Endothelial cell of umbilical vein (primary cell): ENCODE results near the gene SLC2A4. TPM values are rescaled to one million over a fixed set of nuclear protein-coding genes. Genes with fewer than 3 reads are reported as not detected.
A peak's percentile ranks its signal among the peaks of the same experiment; 100 is the strongest.

Experiments used
- BruUV-seq: library from RNA; stranded (reverse); fragments of 400-500 nt; replicated peaks from 2 replicates; lab custom pipeline; 2021; lab: Mats Ljungman, UMichigan
- CTCF ChIA-PET: fragments of 300-600, 350-600 bp; sonication (Branson Sonifier 250); formaldehyde crosslinking; loops from one replicate; lab custom pipeline; 2021; ENCODE audit warnings: antibody characterized with exemption, inconsistent platforms; lab: Charles Lee
- POLR2A ChIA-PET: fragments of 300-600, 350-600 bp; sonication (Branson Sonifier 250); formaldehyde crosslinking; loops from one replicate; lab custom pipeline; 2021; ENCODE audit warnings: antibody characterized with exemption, inconsistent platforms; lab: Charles Lee
- DNase-seq: peaks from one replicate; pipeline ENCODE4 v3.0.0-alpha.2; 2011; ENCODE audit warnings: low read depth, low spot score
- FAIRE-seq: peaks from 2 replicates; lab custom pipeline; 2011; peaks lifted over from hg19 to GRCh38; lab: Jason Lieb, UNC
- H2AFZ ChIP-seq: 2 replicates; pipeline ENCODE4 v1.6.0; 2012; ENCODE audit warnings: low read depth, low read length, control low read depth, inconsistent platforms
- H3K27ac ChIP-seq: 2 replicates; pipeline ENCODE4 v1.5.1; 2011; ENCODE audit warnings: low read depth, mild to moderate bottlenecking, control low read depth, low read length, moderate library complexity; ENCODE audit not compliant: insufficient read depth
- H3K27me3 ChIP-seq, 2 experiments: 2 replicates each; pipeline versions ENCODE4 v1.6.0 to v1.6.1; 2011; ENCODE audit warnings: low read length in 2 of 2, mixed read lengths in 1 of 2; ENCODE audit not compliant: control insufficient read depth in 2 of 2, insufficient read depth in 2 of 2
- H3K36me3 ChIP-seq, 2 experiments: 2 replicates in 1 of 2; 3 replicates in 1 of 2; pipeline ENCODE4 v1.5.1; 2011; ENCODE audit warnings: low read length in 2 of 2, mild to moderate bottlenecking in 1 of 2, moderate library complexity in 1 of 2; ENCODE audit not compliant: control insufficient read depth in 2 of 2, insufficient read depth in 2 of 2; ENCODE audit errors: extremely low read depth in 1 of 2
- H3K4me1 ChIP-seq: 3 replicates; pipeline ENCODE4 v1.5.1; 2011; ENCODE audit warnings: mild to moderate bottlenecking, low read length; ENCODE audit not compliant: control insufficient read depth, insufficient read depth; ENCODE audit errors: extremely low read depth
- H3K4me2 ChIP-seq: 2 replicates; pipeline ENCODE4 v1.6.1; 2011; ENCODE audit warnings: low read length, control low read depth, mixed read lengths; ENCODE audit not compliant: insufficient read depth
- H3K4me3 ChIP-seq, 3 experiments: fragments of 200-600 bp in 1 of 3; sonication (generic), shearing (Covaris generic) in 1 of 3; replicated peaks in 1 of 3; 2 replicates each; pipeline ENCODE4 v1.5.1; 2011 to 2016; ENCODE audit warnings: control low read depth in 3 of 3, low read length in 3 of 3, mild to moderate bottlenecking in 2 of 3, inconsistent platforms in 1 of 3, low read depth in 1 of 3, moderate library complexity in 1 of 3; ENCODE audit not compliant: insufficient read depth in 1 of 3
- H3K79me2 ChIP-seq: 2 replicates; pipeline ENCODE4 v1.6.0; 2012; ENCODE audit warnings: low read length, inconsistent platforms; ENCODE audit not compliant: control insufficient read depth, insufficient read depth
- H3K9ac ChIP-seq: replicated peaks from 2 replicates; pipeline ENCODE3; 2011; ENCODE audit warnings: low read length, control low read depth; ENCODE audit not compliant: insufficient read depth; ENCODE audit errors: extremely low read depth
- H3K9me1 ChIP-seq: replicated peaks from 3 replicates; pipeline ENCODE4 v1.6.0; 2011; ENCODE audit warnings: mild to moderate bottlenecking, low read length; ENCODE audit not compliant: control insufficient read depth, insufficient read depth; ENCODE audit errors: extremely low read depth
- H3K9me3 ChIP-seq: replicated peaks from 2 replicates; pipeline ENCODE4 v1.5.1; 2012; ENCODE audit warnings: low read length, inconsistent platforms; ENCODE audit not compliant: control insufficient read depth, insufficient read depth
- H4K20me1 ChIP-seq: replicated peaks from 2 replicates; pipeline ENCODE3; 2011; ENCODE audit warnings: mild to moderate bottlenecking, low read length; ENCODE audit not compliant: control insufficient read depth, insufficient read depth; ENCODE audit errors: extremely low read depth
- EZH2 ChIP-seq: IDR thresholded peaks from 2 replicates; pipeline ENCODE4 v1.6.1; 2012; ENCODE audit warnings: borderline replicate concordance, low read depth, mild to moderate bottlenecking, moderate library complexity, low read length, inconsistent platforms; ENCODE audit not compliant: severe bottlenecking
- FOS ChIP-seq: IDR thresholded peaks from 2 replicates; pipeline ENCODE4 v1.6.1; 2011; ENCODE audit warnings: mild to moderate bottlenecking, low read length, moderate library complexity, borderline replicate concordance; ENCODE audit not compliant: insufficient read depth
- GATA2 ChIP-seq: IDR thresholded peaks from 2 replicates; pipeline ENCODE4 v1.7.0; 2011; ENCODE audit warnings: low read depth, mild to moderate bottlenecking, moderate library complexity, mixed read lengths, low read length; ENCODE audit not compliant: insufficient read length, insufficient read depth
- JUN ChIP-seq: IDR thresholded peaks from 2 replicates; pipeline ENCODE4 v1.6.1; 2011; ENCODE audit warnings: borderline replicate concordance, low read depth; ENCODE audit not compliant: insufficient read length, insufficient read depth
- MAX ChIP-seq: IDR thresholded peaks from 2 replicates; pipeline ENCODE4 v1.6.1; 2011; ENCODE audit not compliant: insufficient read depth, insufficient read length
- MYC ChIP-seq: IDR thresholded peaks from one replicate; pipeline ENCODE4 v1.6.1; 2011; ENCODE audit warnings: mild to moderate bottlenecking, low read depth, low read length
- POLR2A ChIP-seq: IDR thresholded peaks from 2 replicates; pipeline ENCODE4 v1.6.1; 2012; ENCODE audit warnings: low read depth, mild to moderate bottlenecking, control low read depth, low read length
- POLR2AphosphoS5 ChIP-seq: IDR thresholded peaks from 2 replicates; pipeline ENCODE4 v1.6.1; 2012; ENCODE audit warnings: low read depth, mild to moderate bottlenecking, control low read depth, low read length, moderate library complexity; ENCODE audit not compliant: insufficient read depth
- dilution Hi-C: fragments of 300-500 bp; cut with MboI; formaldehyde crosslinking; loops from one replicate; pipeline ENCODE4 v1.15.0; 2019; ENCODE audit warnings: low sequenced_read_pairs; ENCODE audit not compliant: extremely low pct_ligation_motif_present
- intact Hi-C: fragments of 100-400 bp; cut with micrococcal nuclease; formaldehyde crosslinking; loops from one replicate; pipeline ENCODE4 v1.10.0; 2022
- polyA plus RNA-seq, 4 experiments: library from polyadenylated mRNA; depleted of rRNA in 3 of 4; stranded (reverse) in 3 of 4; unstranded in 1 of 4; fragments of >200 nt; gene quantifications; 2 replicates each; pipeline versions ENCODE4 v1.2.1 to v1.2.3, GENCODE V29; 2011 to 2012; ENCODE audit warnings: missing spikeins in 1 of 4
- total RNA-seq: library from RNA; stranded (reverse); gene quantifications from 2 replicates; pipeline ENCODE4 v1.2.3, GENCODE V29; 2021
- TF ChIP-seq, protein P1 (sequence below), 2 donors: IDR thresholded peaks; 1 replicate in 1 of 2; 2 replicates in 1 of 2; pipeline ENCODE4 v1.5.1; 2011; ENCODE audit warnings: low read length in 2 of 2, mild to moderate bottlenecking in 2 of 2, moderate library complexity in 2 of 2, control low read depth in 1 of 2, inconsistent platforms in 1 of 2, low read depth in 1 of 2; ENCODE audit not compliant: insufficient read depth in 1 of 2; ENCODE audit errors: extremely low read depth in 1 of 2

The SLC2A4 gene
- total and polyA plus RNA-seq, 2 donors (not counting 3 experiments of a cell fraction or from before 2014, with no cell fraction given) = 0.12 TPM; not detected in 1

DNA sequence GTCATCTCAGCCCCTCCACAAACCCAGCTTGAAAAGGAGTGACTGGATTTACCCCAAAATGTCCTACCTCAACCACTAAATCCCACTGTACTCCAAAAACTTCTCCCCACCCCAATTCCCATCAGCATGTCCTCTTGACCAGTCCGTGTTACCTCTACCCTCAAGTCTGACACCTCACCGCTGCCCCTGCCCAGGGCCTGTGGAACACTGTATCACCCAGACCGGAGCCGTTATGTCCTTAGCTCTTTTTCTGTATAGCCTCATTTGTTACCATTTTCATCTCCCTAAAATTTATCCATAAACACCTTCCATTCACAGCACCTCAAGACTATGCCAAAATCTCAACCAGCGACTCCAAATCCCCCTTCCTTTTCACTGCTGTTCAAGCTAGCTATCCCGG, 44.7 kb upstream of the SLC2A4 start:
- H3K4me3 ChIP-seq = no peak overlapping the region
- H3K9me3 ChIP-seq = no peaks in the 10 kb centered on the region
- no TSS peak for BruUV-seq
- CTCF ChIA-PET = interaction anchor here (0.7 to 3.4 kb wide), 4 partner anchors 16 to 60 kb away, joined by 3 to 34 read pairs (median 3); partner anchors contain the start of genes ACADVL, DLG4 and SLC2A4
- POLR2A ChIA-PET = no interaction called here
- no peak overlapping the region for H3K27ac ChIP-seq
- H3K79me2 ChIP-seq = peaks cover 70% of the 10 kb centered on the region
- TF ChIP-seq MAX (no peak), JUN (no peak), MYC (no peak), POLR2A (no peak), FOS (no peak), EZH2 (no peak), GATA2 (no peak), POLR2AphosphoS5 (no peak)
- TF ChIP-seq, protein P1, sequence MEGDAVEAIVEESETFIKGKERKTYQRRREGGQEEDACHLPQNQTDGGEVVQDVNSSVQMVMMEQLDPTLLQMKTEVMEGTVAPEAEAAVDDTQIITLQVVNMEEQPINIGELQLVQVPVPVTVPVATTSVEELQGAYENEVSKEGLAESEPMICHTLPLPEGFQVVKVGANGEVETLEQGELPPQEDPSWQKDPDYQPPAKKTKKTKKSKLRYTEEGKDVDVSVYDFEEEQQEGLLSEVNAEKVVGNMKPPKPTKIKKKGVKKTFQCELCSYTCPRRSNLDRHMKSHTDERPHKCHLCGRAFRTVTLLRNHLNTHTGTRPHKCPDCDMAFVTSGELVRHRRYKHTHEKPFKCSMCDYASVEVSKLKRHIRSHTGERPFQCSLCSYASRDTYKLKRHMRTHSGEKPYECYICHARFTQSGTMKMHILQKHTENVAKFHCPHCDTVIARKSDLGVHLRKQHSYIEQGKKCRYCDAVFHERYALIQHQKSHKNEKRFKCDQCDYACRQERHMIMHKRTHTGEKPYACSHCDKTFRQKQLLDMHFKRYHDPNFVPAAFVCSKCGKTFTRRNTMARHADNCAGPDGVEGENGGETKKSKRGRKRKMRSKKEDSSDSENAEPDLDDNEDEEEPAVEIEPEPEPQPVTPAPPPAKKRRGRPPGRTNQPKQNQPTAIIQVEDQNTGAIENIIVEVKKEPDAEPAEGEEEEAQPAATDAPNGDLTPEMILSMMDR (IDR thresholded peaks at IDR 0.05; ENCODE audit: extremely low read depth in 1 of 2, insufficient read depth in 1 of 2, low read depth in 1 of 2, low read length in 2 of 2) = no peak
- no peak overlapping the region for H2AFZ ChIP-seq
- H4K20me1 ChIP-seq = peaks cover 4% of the 10 kb centered on the region
- intact Hi-C loops (loop anchor here (5.0 kb wide), 1 partner anchor 620 kb away; the partner anchor contains the start of genes CYB5D1, NAA38 and TMEM88), dilution Hi-C loops (no loop called here)
- H3K9me1 ChIP-seq = no peaks in the 10 kb centered on the region
- DNase-seq (no peak), FAIRE-seq (no peak)
- peak overlapping the region; percentile 64 for H3K4me2 ChIP-seq
- peaks cover 32% of the 10 kb centered on the region for H3K4me1 ChIP-seq
- no peak overlapping the region for H3K9ac ChIP-seq
- H3K27me3 ChIP-seq = no peaks in the 10 kb centered on the region
- peaks cover 15 to 24% of the 10 kb centered on the region in 2 experiments for H3K36me3 ChIP-seq
